ENCODE results near the gene KDM7A. TPM values are rescaled to one million over a fixed set of nuclear protein-coding genes. Genes with fewer than 3 reads are reported as not detected.
"Not testable (repeated sequence)": the region's sequence is repeated elsewhere in the genome, so short reads cannot be mapped to it uniquely, and the experiment has no call there.

Gene KDM7A
- total RNA-seq, 4 donors from 2014 or later: 38.0 to 59.3 (median 38.8) TPM

- DNase-seq: no peak
- Histone ChIP-seq H3K27ac (no peak overlapping the region), H3K4me1 (no peaks in the 10 kb centered on the region), H3K4me3 (no peak overlapping the region), H3K36me3 (peaks cover 0 to 66% (median 0%) of the 10 kb centered on the region in 3 donors), H3K9me3 (no peaks in the 10 kb centered on the region), H3K27me3 (no peaks in the 10 kb centered on the region)
- TF ChIP-seq POLR2A (IDR thresholded peaks at IDR 0.05) (no peak), CTCF (IDR thresholded peaks at IDR 0.05) (no peak)
Measured at GRCh38 chr7:140126435-140127034, 50.2 kb downstream of the KDM7A start.

- Histone ChIP-seq H3K36me3 (peaks cover 0 to 67% (median 0%) of the 10 kb centered on the region in 3 donors), H3K27ac (no peak overlapping the region), H3K4me1 (no peaks in the 10 kb centered on the region), H3K9me3 (no peaks in the 10 kb centered on the region), H3K27me3 (no peaks in the 10 kb centered on the region), H3K4me3 (no peak overlapping the region)
- TF ChIP-seq CTCF (IDR thresholded peaks at IDR 0.05) (no peak), POLR2A (IDR thresholded peaks at IDR 0.05) (no peak)
- DNase-seq: no peak
Measured at GRCh38 chr7:140122965-140123364, 53.8 kb downstream of the KDM7A start.

- no peak for DNase-seq
- no peak overlapping the region for H3K27ac ChIP-seq
- H3K4me3 ChIP-seq: no peak overlapping the region
- H3K4me1 ChIP-seq: no peaks in the 10 kb centered on the region
- TF ChIP-seq CTCF (IDR thresholded peaks at IDR 0.05): no peak
- TF ChIP-seq POLR2A (IDR thresholded peaks at IDR 0.05): no peak
- peaks cover 0 to 68% (median 0%) of the 10 kb centered on the region in 3 donors for H3K36me3 ChIP-seq
- no peaks in the 10 kb centered on the region for H3K27me3 ChIP-seq
- no peaks in the 10 kb centered on the region for H3K9me3 ChIP-seq
Measured at GRCh38 chr7:140121326-140121725, 55.5 kb downstream of the KDM7A start.

GRCh38 chr7:140114817-140115216 is 62.0 kb downstream of the KDM7A start:
- not testable (repeated sequence) for H3K27ac ChIP-seq, DNase-seq, H3K27me3 ChIP-seq, H3K4me1 ChIP-seq, H3K9me3 ChIP-seq, H3K4me3 ChIP-seq
- peaks cover 0 to 85% (median 0%) of the 10 kb centered on the region in 3 donors for H3K36me3 ChIP-seq

- H3K4me3 ChIP-seq, DNase-seq, H3K27ac ChIP-seq, H3K27me3 ChIP-seq, H3K4me1 ChIP-seq, H3K9me3 ChIP-seq: not testable (repeated sequence)
- H3K36me3 ChIP-seq: peaks cover 0 to 58% (median 0%) of the 10 kb centered on the region in 3 donors
Measured at GRCh38 chr7:140108777-140109176, 68.0 kb downstream of the KDM7A start.

- TF ChIP-seq POLR2A (IDR thresholded peaks at IDR 0.05) (no peak), CTCF (IDR thresholded peaks at IDR 0.05) (no peak)
- no peaks in the 10 kb centered on the region for H3K4me1 ChIP-seq
- H3K4me3 ChIP-seq: no peak overlapping the region
- no peaks in the 10 kb centered on the region for H3K9me3 ChIP-seq
- H3K27ac ChIP-seq: no peak overlapping the region
- peaks cover 0 to 95% (median 4%) of the 10 kb centered on the region in 3 donors for H3K36me3 ChIP-seq
- DNase-seq: no peak
- no peaks in the 10 kb centered on the region for H3K27me3 ChIP-seq
Measured at GRCh38 chr7:140096459-140096858, 80.3 kb downstream of the KDM7A start.

GRCh38 chr7:140093375-140093774 is 83.4 kb downstream of the KDM7A start:
- no peaks in the 10 kb centered on the region for H3K27me3 ChIP-seq
- H3K36me3 ChIP-seq: peaks cover 0 to 91% (median 4%) of the 10 kb centered on the region in 3 donors
- H3K4me1 ChIP-seq: no peaks in the 10 kb centered on the region
- TF ChIP-seq POLR2A (IDR thresholded peaks at IDR 0.05): no peak
- no peak for TF ChIP-seq CTCF (IDR thresholded peaks at IDR 0.05)
- H3K27ac ChIP-seq: no peak overlapping the region
- DNase-seq: no peak
- no peak overlapping the region for H3K4me3 ChIP-seq
- H3K9me3 ChIP-seq: no peaks in the 10 kb centered on the region

Data from Peyer's patch (tissue), 4 donors.